HCT116 (cell line): Measurements from ENCODE around the gene TRIM29. TPM values are rescaled to one million over a fixed set of nuclear protein-coding genes. Genes with fewer than 3 reads are reported as not detected.

Source experiments
- ATAC-seq: fragments of 200-7000 bp; cut with Tn5 transposase; 2 replicates; pipeline ENCODE4 v1.9.1; 2020; ENCODE audit warnings: mild to moderate bottlenecking, moderate library complexity
- BruUV-seq: library from RNA; stranded (reverse); fragments of 400-500 nt; replicated peaks from 2 replicates; lab custom pipeline; 2021; lab: Mats Ljungman, UMichigan
- CTCF ChIA-PET: fragments of 300-600 bp; sonication (Branson Sonifier 250); formaldehyde crosslinking; loops from one replicate; lab custom pipeline; 2021; ENCODE audit warnings: antibody characterized with exemption; lab: Charles Lee
- POLR2A ChIA-PET: fragments of 300-600, 350-600 bp; sonication (Branson Sonifier 250); formaldehyde crosslinking; loops from one replicate; lab custom pipeline; 2021; ENCODE audit warnings: antibody characterized with exemption; lab: Charles Lee
- RAD21 ChIA-PET, 2 experiments: fragments of 300-600 bp; sonication (Branson Sonifier 250); formaldehyde crosslinking; loops; one replicate each; lab custom pipeline; 2023; ENCODE audit warnings: low total read pairs in 2 of 2; ENCODE audit not compliant: uncharacterized antibody in 2 of 2, unreplicated experiment in 2 of 2, low non-redundant PET in 1 of 2; lab: Charles Lee
- DNase-seq: peaks from one replicate; pipeline ENCODE4 v3.0.0-alpha.2; 2010; ENCODE audit warnings: low read depth, low spot score
- H2AFZ ChIP-seq: fragments of 200-600 bp; shearing (Covaris generic), sonication (generic); 2 replicates; pipeline ENCODE4 v1.6.1; 2017; ENCODE audit warnings: low read depth, mixed run types, mixed read lengths, antibody characterized with exemption, low read length; ENCODE audit not compliant: poor library complexity, severe bottlenecking
- H3K27ac ChIP-seq: 2 replicates; pipeline ENCODE4 v1.5.1; 2012; ENCODE audit warnings: low read depth, low read length
- H3K27me3 ChIP-seq: fragments of 200-600 bp; sonication (generic); 2 replicates; pipeline ENCODE4 v1.6.1; 2016; ENCODE audit warnings: mixed run types, low read length, mixed read lengths; ENCODE audit not compliant: insufficient read depth
- H3K36me3 ChIP-seq, 2 experiments: fragments of 200-500 bp in 1 of 2; fragments of 200-600 bp in 1 of 2; sonication (Bioruptor generic) in 1 of 2; sonication (generic) in 1 of 2; 2 replicates each; pipeline versions ENCODE4 v1.5.1 to v1.6.1; 2014 to 2016; ENCODE audit warnings: low read length in 2 of 2, inconsistent platforms in 1 of 2, mixed read lengths in 1 of 2, mixed run types in 1 of 2; ENCODE audit not compliant: insufficient read depth in 2 of 2, control insufficient read depth in 1 of 2
- H3K4me1 ChIP-seq, 2 experiments: fragments of 200-600 bp in 1 of 2; sonication (generic) in 1 of 2; 2 replicates each; pipeline versions ENCODE4 v1.5.1 to v1.6.1; 2012 to 2017; ENCODE audit warnings: low read length in 2 of 2, inconsistent platforms in 1 of 2, mild to moderate bottlenecking in 1 of 2, mixed read lengths in 1 of 2, mixed run types in 1 of 2, moderate library complexity in 1 of 2; ENCODE audit not compliant: insufficient read depth in 2 of 2, control insufficient read depth in 1 of 2
- H3K4me2 ChIP-seq: fragments of 200-600 bp; sonication (generic); 2 replicates; pipeline ENCODE4 v1.6.1; 2017; ENCODE audit warnings: mixed run types, low read length, mixed read lengths
- H3K4me3 ChIP-seq, 2 experiments: fragments of 200-600 bp in 1 of 2; sonication (generic) in 1 of 2; replicated peaks in 1 of 2; 2 replicates each; pipeline ENCODE4 v1.5.1; 2011 to 2016; ENCODE audit warnings: low read length in 2 of 2, control low read depth in 1 of 2, low read depth in 1 of 2, mild to moderate bottlenecking in 1 of 2, mixed read lengths in 1 of 2, mixed run types in 1 of 2
- H3K79me2 ChIP-seq: fragments of 200-600 bp; sonication (generic); 2 replicates; pipeline ENCODE4 v1.6.1; 2017; ENCODE audit warnings: mild to moderate bottlenecking, mixed run types, low read length, moderate library complexity, mixed read lengths; ENCODE audit not compliant: insufficient read depth
- H3K9ac ChIP-seq: fragments of 200-600 bp; sonication (generic); 2 replicates; pipeline ENCODE4 v1.6.1; 2016; ENCODE audit warnings: low read length, mixed read lengths
- H3K9me2 ChIP-seq: fragments of 200-600 bp; sonication (generic), shearing (Covaris generic); 2 replicates; pipeline ENCODE4 v1.6.1; 2017; ENCODE audit warnings: mixed run types, mild to moderate bottlenecking, moderate library complexity; ENCODE audit not compliant: insufficient read depth
- H3K9me3 ChIP-seq, 2 experiments: fragments of 200-500 bp in 1 of 2; fragments of 200-600 bp in 1 of 2; sonication (Bioruptor generic) in 1 of 2; sonication (generic) in 1 of 2; 2 replicates each; pipeline ENCODE4 v1.6.1; 2014 to 2017; ENCODE audit warnings: low read length in 2 of 2, mixed read lengths in 2 of 2, inconsistent platforms in 1 of 2, low read depth in 1 of 2, mild to moderate bottlenecking in 1 of 2, mixed run types in 1 of 2, moderate library complexity in 1 of 2; ENCODE audit not compliant: control insufficient read depth in 1 of 2, insufficient read depth in 1 of 2
- H4K20me1 ChIP-seq: fragments of 200-600 bp; sonication (generic), shearing (Covaris generic); 2 replicates; pipeline ENCODE4 v1.6.1; 2017; ENCODE audit warnings: mixed run types, mild to moderate bottlenecking, moderate library complexity; ENCODE audit not compliant: insufficient read depth
- ATF3 ChIP-seq: IDR thresholded peaks from 2 replicates; pipeline ENCODE4 v1.6.1; 2012
- CBX3 ChIP-seq: IDR thresholded peaks from 2 replicates; pipeline ENCODE4 v1.6.1; 2012; ENCODE audit warnings: low read depth
- CEBPB ChIP-seq: IDR thresholded peaks from 2 replicates; pipeline ENCODE4 v1.6.1; 2012; ENCODE audit warnings: low read depth
- CTCF ChIP-seq, 3 experiments: fragments of 200-600 bp in 1 of 3; sonication (generic) in 1 of 3; IDR thresholded peaks in 2 of 3; conservative IDR thresholded peaks in 1 of 3; 2 replicates each; pipeline ENCODE4 v1.5.1; 2012 to 2017; ENCODE audit warnings: low read depth in 2 of 3, low read length in 2 of 3, antibody characterized with exemption in 1 of 3, borderline replicate concordance in 1 of 3, control low read depth in 1 of 3, mild to moderate bottlenecking in 1 of 3, mixed read lengths in 1 of 3, mixed run types in 1 of 3, moderate library complexity in 1 of 3; ENCODE audit not compliant: insufficient read depth in 1 of 3
- EGR1 ChIP-seq: IDR thresholded peaks from 2 replicates; pipeline ENCODE4 v1.6.1; 2012; ENCODE audit warnings: low read depth
- ELF1 ChIP-seq: IDR thresholded peaks from 2 replicates; pipeline ENCODE4 v1.6.1; 2012; ENCODE audit warnings: low read depth, borderline replicate concordance
- EZH2 ChIP-seq: fragments of 200-600 bp; sonication (generic); IDR thresholded peaks from 2 replicates; pipeline ENCODE4 v1.6.1; 2017; ENCODE audit warnings: antibody characterized with exemption, mixed run types
- EZH2phosphoT487 ChIP-seq: fragments of 200-600 bp; IDR thresholded peaks from 2 replicates; pipeline ENCODE4 v1.6.1; 2018; ENCODE audit warnings: antibody characterized with exemption, borderline replicate concordance
- FOSL1 ChIP-seq: IDR thresholded peaks from 2 replicates; pipeline ENCODE4 v1.6.1; 2012; ENCODE audit warnings: low read depth
- MAX ChIP-seq: IDR thresholded peaks from 2 replicates; pipeline ENCODE4 v1.6.1; 2012
- POLR2AphosphoS5 ChIP-seq: IDR thresholded peaks from 2 replicates; pipeline ENCODE4 v1.6.1; 2011; ENCODE audit warnings: mild to moderate bottlenecking, low read depth, low read length, moderate library complexity
- RAD21 ChIP-seq: IDR thresholded peaks from 2 replicates; pipeline ENCODE4 v1.6.1; 2012; ENCODE audit warnings: low read depth, mild to moderate bottlenecking
- REST ChIP-seq: IDR thresholded peaks from 2 replicates; pipeline ENCODE4 v1.6.1; 2012; ENCODE audit warnings: low read depth
- SIN3A ChIP-seq: IDR thresholded peaks from 2 replicates; pipeline ENCODE4 v1.6.1; 2012; ENCODE audit warnings: low read depth
- SP1 ChIP-seq: IDR thresholded peaks from 2 replicates; pipeline ENCODE4 v1.6.1; 2012; ENCODE audit warnings: low read depth
- SRF ChIP-seq: IDR thresholded peaks from 2 replicates; pipeline ENCODE4 v1.6.1; 2012; ENCODE audit warnings: low read depth
- ZBTB33 ChIP-seq: IDR thresholded peaks from 2 replicates; pipeline ENCODE4 v1.6.1; 2011; ENCODE audit warnings: mild to moderate bottlenecking, low read length, moderate library complexity; ENCODE audit not compliant: insufficient replicate concordance; ENCODE audit errors: extremely low read depth
- ZFX ChIP-seq: fragments of 450-650 bp; IDR thresholded peaks from 2 replicates; pipeline ENCODE4 v1.6.1; 2017
- ZNF274 ChIP-seq: fragments of 200-500 bp; sonication (Bioruptor generic); IDR thresholded peaks from 2 replicates; pipeline ENCODE4 v1.6.1; 2014; ENCODE audit warnings: mild to moderate bottlenecking, low read depth, low read length, inconsistent platforms
- intact Hi-C: fragments of 100-400 bp; cut with micrococcal nuclease; formaldehyde crosslinking; loops from 2 replicates; pipeline ENCODE4 v1.10.0; 2022
- total RNA-seq: library from RNA; stranded (reverse); gene quantifications from one replicate; pipeline ENCODE4 v1.2.1, GENCODE V29; 2021; ENCODE audit not compliant: unreplicated experiment

Gene TRIM29
- total RNA-seq, 1 experiment from 2014 or later = 0.54 TPM

- H4K20me1 ChIP-seq = no peaks in the 10 kb centered on the region
- CTCF ChIA-PET = no interaction called here
- no peak overlapping the region for H3K27ac ChIP-seq
- H3K9me3 ChIP-seq = no peaks in the 10 kb centered on the region
- DNase-seq (no peak), ATAC-seq (no peak)
- no peak overlapping the region for H3K4me2 ChIP-seq
- H2AFZ ChIP-seq = no peak overlapping the region
- POLR2A ChIA-PET = no interaction called here
- intact Hi-C loops = no loop called here
- H3K36me3 ChIP-seq = no peaks in the 10 kb centered on the region
- BruUV-seq = no TSS peak
- no peaks in the 10 kb centered on the region for H3K79me2 ChIP-seq
- H3K4me3 ChIP-seq = no peak overlapping the region
- TF ChIP-seq POLR2AphosphoS5 (no peak), RAD21 (no peak), ATF3 (no peak), ELF1 (no peak), EZH2phosphoT487 (no peak), SRF (no peak), FOSL1 (no peak), ZFX (no peak), CBX3 (no peak), REST (no peak), CTCF (IDR thresholded peaks at IDR 0.05 in 2 of 3, conservative IDR thresholded peaks at IDR 0.05 in 1 of 3; ENCODE audit: borderline replicate concordance in 1 of 3, insufficient read depth in 1 of 3, low read depth in 2 of 3, low read length in 2 of 3) (no peak), ZNF274 (no peak), EZH2 (no peak), SP1 (no peak), EGR1 (no peak), ZBTB33 (no peak), MAX (no peak), SIN3A (no peak), CEBPB (no peak)
- TF ChIP-seq, all 23 proteins: peak for 0
- peaks cover 15% of the 10 kb centered on the region; the same call in 1 of the 2 replicates for H3K27me3 ChIP-seq
- no peaks in the 10 kb centered on the region for H3K9me2 ChIP-seq
- H3K9ac ChIP-seq = no peak overlapping the region
- RAD21 ChIA-PET = no interaction called here
- peaks cover 0 to 5% of the 10 kb centered on the region in 2 experiments; a peak in 1 of 4 replicates for H3K4me1 ChIP-seq
Measured at GRCh38 chr11:120062561-120062930, 75.4 kb downstream of the TRIM29 start.
